WTC11 (cell line): ENCODE measurements around the gene CRYGS. TPM values are rescaled to one million over a fixed set of nuclear protein-coding genes. Genes with fewer than 3 reads are reported as not detected.

Source experiments
- ATAC-seq: fragments of 200-7000 bp; cut with Tn5 transposase; 2 replicates; pipeline ENCODE4 v1.10.0; 2021; ENCODE audit warnings: mild to moderate bottlenecking, moderate library complexity
- CTCF ChIA-PET: fragments of 300-600 bp; sonication (Branson Sonifier 250); formaldehyde crosslinking; loops from one replicate; lab custom pipeline; 2021; ENCODE audit warnings: antibody characterized with exemption; lab: Charles Lee
- POLR2A ChIA-PET: fragments of 350-600 bp; sonication (Branson Sonifier 250); formaldehyde crosslinking; loops from one replicate; lab custom pipeline; 2021; ENCODE audit warnings: antibody characterized with exemption; lab: Charles Lee
- DNase-seq: peaks from one replicate; pipeline ENCODE4 v3.0.0; 2021; ENCODE audit warnings: low spot score
- H3K27ac Mint-ChIP-seq: 2 replicates; pipeline ENCODE4 v1.8.0; 2021; ENCODE audit warnings: mixed read lengths
- H3K27me3 Mint-ChIP-seq: 2 replicates; pipeline ENCODE4 v1.8.0; 2021; ENCODE audit warnings: low read depth, mild to moderate bottlenecking, moderate library complexity, mixed read lengths
- H3K36me3 Mint-ChIP-seq: 2 replicates; pipeline ENCODE4 v1.8.0; 2021; ENCODE audit warnings: mixed read lengths
- H3K4me1 Mint-ChIP-seq: 2 replicates; pipeline ENCODE4 v1.8.0; 2022; ENCODE audit warnings: mixed read lengths
- H3K4me3 Mint-ChIP-seq: 2 replicates; pipeline ENCODE4 v1.8.0; 2021; ENCODE audit warnings: mild to moderate bottlenecking, moderate library complexity, mixed read lengths
- H3K9me3 Mint-ChIP-seq: 2 replicates; pipeline ENCODE4 v1.8.0; 2021; ENCODE audit warnings: mixed read lengths
- ATF3 ChIP-seq: sonication (generic); formaldehyde crosslinking; conservative IDR thresholded peaks from 2 replicates; pipeline ENCODE4 v1.8.1; 2022; ENCODE audit warnings: mild to moderate bottlenecking, missing genetic modification reagents
- CREM ChIP-seq: sonication (generic); formaldehyde crosslinking; IDR thresholded peaks from 2 replicates; pipeline ENCODE4 v1.8.1; 2022; ENCODE audit warnings: mild to moderate bottlenecking, missing genetic modification reagents, moderate library complexity
- FOXP1 ChIP-seq: sonication (generic); formaldehyde crosslinking; IDR thresholded peaks from 2 replicates; pipeline ENCODE4 v1.8.0; 2022; ENCODE audit warnings: missing genetic modification reagents, mild to moderate bottlenecking, moderate library complexity, borderline replicate concordance
- GRHL2 ChIP-seq: fragments of 250-450 bp; sonication (Bioruptor Pico); IDR thresholded peaks from 2 replicates; pipeline ENCODE4 v1.8.0; 2022; ENCODE audit warnings: mild to moderate bottlenecking, moderate library complexity; ENCODE audit not compliant: insufficient replicate concordance, severe bottlenecking
- HMGA2 ChIP-seq: fragments of 250-450 bp; sonication (Bioruptor Pico); IDR thresholded peaks from 2 replicates; pipeline ENCODE4 v1.4.0; 2021; ENCODE audit warnings: mild to moderate bottlenecking, moderate library complexity
- MAX ChIP-seq: sonication (generic); formaldehyde crosslinking; IDR thresholded peaks from 2 replicates; pipeline ENCODE4 v1.8.0; 2022; ENCODE audit warnings: mild to moderate bottlenecking, missing genetic modification reagents
- NFATC4 ChIP-seq: fragments of 250-450 bp; sonication (Bioruptor Pico); IDR thresholded peaks from 2 replicates; pipeline ENCODE4 v1.9.0; 2021; ENCODE audit warnings: mild to moderate bottlenecking
- NFE2L1 ChIP-seq: sonication (generic); formaldehyde crosslinking; IDR thresholded peaks from 2 replicates; pipeline ENCODE4 v1.8.1; 2023; ENCODE audit warnings: missing genetic modification reagents
- NR2C2 ChIP-seq: sonication (generic); formaldehyde crosslinking; IDR thresholded peaks from 2 replicates; pipeline ENCODE4 v1.8.0; 2022; ENCODE audit warnings: mild to moderate bottlenecking, missing genetic modification reagents
- NR3C1 ChIP-seq: sonication (generic); formaldehyde crosslinking; conservative IDR thresholded peaks from 2 replicates; pipeline ENCODE4 v1.8.1; 2023; ENCODE audit warnings: low read depth, mild to moderate bottlenecking, missing genetic modification reagents
- PRRX2 ChIP-seq: fragments of 250-450 bp; sonication (Bioruptor Pico); IDR thresholded peaks from 2 replicates; pipeline ENCODE4 v1.8.0; 2021; ENCODE audit warnings: mild to moderate bottlenecking
- RORB ChIP-seq: fragments of 250-450 bp; sonication (Bioruptor Pico); IDR thresholded peaks from 2 replicates; pipeline ENCODE4 v1.9.0; 2021; ENCODE audit warnings: mild to moderate bottlenecking
- SMAD4 ChIP-seq: sonication (generic); formaldehyde crosslinking; IDR thresholded peaks from 2 replicates; pipeline ENCODE4 v1.8.0; 2022; ENCODE audit warnings: mild to moderate bottlenecking, missing genetic modification reagents
- SOX15 ChIP-seq: fragments of 250-450 bp; sonication (Bioruptor Pico); IDR thresholded peaks from 2 replicates; pipeline ENCODE4 v1.9.0; 2021; ENCODE audit warnings: mild to moderate bottlenecking
- STAT6 ChIP-seq: sonication (generic); formaldehyde crosslinking; conservative IDR thresholded peaks from 2 replicates; pipeline ENCODE4 v1.8.1; 2023; ENCODE audit warnings: mild to moderate bottlenecking, low read depth, missing genetic modification reagents, moderate library complexity
- TCF7 ChIP-seq: sonication (generic); formaldehyde crosslinking; IDR thresholded peaks from 2 replicates; pipeline ENCODE4 v1.8.0; 2022; ENCODE audit warnings: mild to moderate bottlenecking, low read depth, missing genetic modification reagents, moderate library complexity
- TP53 ChIP-seq: sonication (generic); formaldehyde crosslinking; IDR thresholded peaks from 2 replicates; pipeline ENCODE4 v1.8.1; 2023; ENCODE audit warnings: mild to moderate bottlenecking, missing genetic modification reagents
- ZBTB43 ChIP-seq: sonication (generic); formaldehyde crosslinking; IDR thresholded peaks from 2 replicates; pipeline ENCODE4 v1.8.1; 2023; ENCODE audit warnings: mild to moderate bottlenecking, missing genetic modification reagents
- ZMAT4 ChIP-seq: fragments of 250-450 bp; sonication (Bioruptor Pico); IDR thresholded peaks from 2 replicates; pipeline ENCODE4 v1.9.0; 2021; ENCODE audit warnings: mild to moderate bottlenecking
- ZNF121 ChIP-seq: sonication (generic); formaldehyde crosslinking; IDR thresholded peaks from 2 replicates; pipeline ENCODE4 v1.8.0; 2023; ENCODE audit warnings: missing genetic modification reagents
- ZNF138 ChIP-seq: sonication (generic); formaldehyde crosslinking; conservative IDR thresholded peaks from 2 replicates; pipeline ENCODE4 v1.8.1; 2022; ENCODE audit warnings: mild to moderate bottlenecking, moderate library complexity, missing genetic modification reagents
- ZNF219 ChIP-seq: sonication (generic); formaldehyde crosslinking; IDR thresholded peaks from 2 replicates; pipeline ENCODE4 v1.8.0; 2023; ENCODE audit warnings: missing genetic modification reagents, mild to moderate bottlenecking, borderline replicate concordance
- ZNF232 ChIP-seq: sonication (generic); formaldehyde crosslinking; IDR thresholded peaks from 2 replicates; pipeline ENCODE4 v1.8.0; 2022; ENCODE audit warnings: mild to moderate bottlenecking, missing genetic modification reagents
- ZNF317 ChIP-seq: sonication (generic); formaldehyde crosslinking; IDR thresholded peaks from 2 replicates; pipeline ENCODE4 v1.8.1; 2023; ENCODE audit warnings: low read depth, mild to moderate bottlenecking, moderate library complexity, missing genetic modification reagents, borderline replicate concordance
- ZNF423 ChIP-seq: fragments of 250-450 bp; sonication (Bioruptor Pico); IDR thresholded peaks from 2 replicates; pipeline ENCODE4 v2.1.2; 2022; ENCODE audit warnings: mild to moderate bottlenecking, moderate library complexity
- ZNF671 ChIP-seq: fragments of 250-450 bp; sonication (Bioruptor Pico); IDR thresholded peaks from 2 replicates; pipeline ENCODE4 v1.8.0; 2021; ENCODE audit warnings: mild to moderate bottlenecking
- total RNA-seq: library from RNA; stranded (reverse); gene quantifications from 3 replicates; pipeline ENCODE4 v1.2.3, GENCODE V29; 2021
- TF ChIP-seq, protein P1 (sequence below): sonication (generic); formaldehyde crosslinking; IDR thresholded peaks from 2 replicates; pipeline ENCODE4 v1.8.1; 2022; ENCODE audit warnings: missing genetic modification reagents, borderline replicate concordance
- TF ChIP-seq, protein P2 (sequence below): sonication (generic); formaldehyde crosslinking; IDR thresholded peaks from 2 replicates; pipeline ENCODE4 v1.8.1; 2023; ENCODE audit warnings: mild to moderate bottlenecking, missing genetic modification reagents

CRYGS gene
- total RNA-seq, 1 experiment from 2014 or later: 1.7 TPM

DNA sequence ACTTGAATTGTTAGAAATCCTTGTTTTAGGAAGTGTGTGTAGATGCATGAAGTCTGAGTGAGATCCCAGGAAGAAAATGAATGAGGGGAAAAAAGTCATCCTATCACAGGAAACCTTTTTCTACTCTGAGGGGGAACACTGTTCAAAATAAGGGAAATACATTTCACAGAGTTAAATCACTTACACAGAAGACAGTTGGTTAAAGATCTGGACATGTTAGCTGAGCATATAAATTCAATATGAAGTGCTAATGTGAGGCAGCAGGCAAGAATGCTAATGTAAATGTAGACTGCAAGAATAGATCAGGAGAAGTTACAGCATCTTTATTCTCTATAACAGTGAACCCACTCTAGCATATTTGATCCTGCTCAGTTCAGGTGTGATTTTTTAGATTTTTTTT is 20.4 kb upstream of the CRYGS start:
- no peaks in the 10 kb centered on the region for H3K9me3 Mint-ChIP-seq
- ChIA-PET CTCF (no interaction called here), POLR2A (no interaction called here)
- H3K27me3 Mint-ChIP-seq: no peaks in the 10 kb centered on the region
- TF ChIP-seq, protein P1, sequence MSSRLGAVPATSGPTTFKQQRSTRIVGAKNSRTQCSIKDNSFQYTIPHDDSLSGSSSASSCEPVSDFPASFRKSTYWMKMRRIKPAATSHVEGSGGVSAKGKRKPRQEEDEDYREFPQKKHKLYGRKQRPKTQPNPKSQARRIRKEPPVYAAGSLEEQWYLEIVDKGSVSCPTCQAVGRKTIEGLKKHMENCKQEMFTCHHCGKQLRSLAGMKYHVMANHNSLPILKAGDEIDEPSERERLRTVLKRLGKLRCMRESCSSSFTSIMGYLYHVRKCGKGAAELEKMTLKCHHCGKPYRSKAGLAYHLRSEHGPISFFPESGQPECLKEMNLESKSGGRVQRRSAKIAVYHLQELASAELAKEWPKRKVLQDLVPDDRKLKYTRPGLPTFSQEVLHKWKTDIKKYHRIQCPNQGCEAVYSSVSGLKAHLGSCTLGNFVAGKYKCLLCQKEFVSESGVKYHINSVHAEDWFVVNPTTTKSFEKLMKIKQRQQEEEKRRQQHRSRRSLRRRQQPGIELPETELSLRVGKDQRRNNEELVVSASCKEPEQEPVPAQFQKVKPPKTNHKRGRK (CRISPR knock-in tag): no peak
- TF ChIP-seq ZNF138 (no peak), ZNF232 (no peak), CREM (no peak), RORB (CRISPR knock-in tag) (no peak), ZMAT4 (CRISPR knock-in tag) (no peak), ATF3 (CRISPR knock-in tag) (no peak), HMGA2 (CRISPR knock-in tag) (no peak), ZNF671 (CRISPR knock-in tag) (no peak)
- TF ChIP-seq, protein P2, sequence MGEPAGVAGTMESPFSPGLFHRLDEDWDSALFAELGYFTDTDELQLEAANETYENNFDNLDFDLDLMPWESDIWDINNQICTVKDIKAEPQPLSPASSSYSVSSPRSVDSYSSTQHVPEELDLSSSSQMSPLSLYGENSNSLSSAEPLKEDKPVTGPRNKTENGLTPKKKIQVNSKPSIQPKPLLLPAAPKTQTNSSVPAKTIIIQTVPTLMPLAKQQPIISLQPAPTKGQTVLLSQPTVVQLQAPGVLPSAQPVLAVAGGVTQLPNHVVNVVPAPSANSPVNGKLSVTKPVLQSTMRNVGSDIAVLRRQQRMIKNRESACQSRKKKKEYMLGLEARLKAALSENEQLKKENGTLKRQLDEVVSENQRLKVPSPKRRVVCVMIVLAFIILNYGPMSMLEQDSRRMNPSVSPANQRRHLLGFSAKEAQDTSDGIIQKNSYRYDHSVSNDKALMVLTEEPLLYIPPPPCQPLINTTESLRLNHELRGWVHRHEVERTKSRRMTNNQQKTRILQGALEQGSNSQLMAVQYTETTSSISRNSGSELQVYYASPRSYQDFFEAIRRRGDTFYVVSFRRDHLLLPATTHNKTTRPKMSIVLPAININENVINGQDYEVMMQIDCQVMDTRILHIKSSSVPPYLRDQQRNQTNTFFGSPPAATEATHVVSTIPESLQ (CRISPR knock-in tag): no peak
- peaks cover 17% of the 10 kb centered on the region for H3K4me1 Mint-ChIP-seq
- ATAC-seq: no peak
- H3K4me3 Mint-ChIP-seq: no peak overlapping the region
- H3K27ac Mint-ChIP-seq: no peak overlapping the region
- no peaks in the 10 kb centered on the region for H3K36me3 Mint-ChIP-seq
- no peak for DNase-seq

DNA sequence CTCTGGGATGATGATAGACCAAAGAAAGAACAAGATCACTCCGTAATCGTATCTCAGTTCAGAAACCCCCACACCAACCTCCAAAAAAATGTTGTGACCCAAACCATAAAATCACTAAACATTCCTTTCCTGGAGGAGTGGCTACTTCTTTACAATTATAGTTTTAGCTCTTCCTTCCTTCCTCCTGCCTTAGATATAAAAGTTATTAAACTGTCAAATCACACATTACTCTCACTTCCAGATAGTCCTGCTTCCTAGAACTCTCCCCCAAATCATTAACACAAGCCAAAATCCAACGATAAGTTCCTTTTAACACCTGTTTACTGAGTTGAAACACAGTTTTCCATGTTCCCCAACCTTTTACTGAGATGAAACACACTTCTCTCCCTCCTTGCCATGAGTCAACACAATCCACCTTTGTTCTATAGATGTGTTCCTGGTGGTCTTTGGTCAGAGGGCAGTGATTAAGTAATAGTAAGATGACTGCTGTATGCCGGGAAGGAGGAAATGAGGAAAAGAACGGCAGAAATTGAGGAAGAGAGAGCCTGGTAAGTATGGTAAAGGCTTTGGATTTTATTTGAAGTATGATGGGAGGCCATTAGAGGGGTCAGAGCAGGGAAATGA is 8.3 kb upstream of the CRYGS start:
- ATAC-seq: no peak
- H3K9me3 Mint-ChIP-seq: no peaks in the 10 kb centered on the region

GRCh38 chr3:186551387-186551786 is 7.2 kb upstream of the CRYGS start:
- CTCF ChIA-PET: no interaction called here

More for the DNA sequence above, 8.3 kb upstream of the CRYGS start:
- H3K27me3 Mint-ChIP-seq: no peaks in the 10 kb centered on the region
- H3K27ac Mint-ChIP-seq: no peak overlapping the region; the same call in 1 of the 2 replicates
- no peak overlapping the region for H3K4me3 Mint-ChIP-seq
- no peak for DNase-seq
- CTCF ChIA-PET: no interaction called here
- TF ChIP-seq PRRX2 (CRISPR knock-in tag) (no peak), NR2C2 (CRISPR knock-in tag) (no peak), FOXP1 (CRISPR knock-in tag) (no peak)
- H3K36me3 Mint-ChIP-seq: peaks cover 20% of the 10 kb centered on the region
- POLR2A ChIA-PET: no interaction called here
- no peaks in the 10 kb centered on the region for H3K4me1 Mint-ChIP-seq

More at GRCh38 chr3:186551387-186551786, 7.2 kb upstream of the CRYGS start:
- no peak for ATAC-seq
- H3K4me3 Mint-ChIP-seq: no peak overlapping the region
- no peak for TF ChIP-seq STAT6 (CRISPR knock-in tag)
- TF ChIP-seq ZNF232: no peak
- no peak for TF ChIP-seq CREM
- TF ChIP-seq GRHL2 (CRISPR knock-in tag): no peak
- TF ChIP-seq NR3C1: no peak
- TF ChIP-seq NFATC4 (CRISPR knock-in tag): no peak
- no peak for TF ChIP-seq MAX (CRISPR knock-in tag)
- TF ChIP-seq ZNF423 (CRISPR knock-in tag): no peak
- no peak for TF ChIP-seq TCF7 (CRISPR knock-in tag)
- TF ChIP-seq ZNF219 (CRISPR knock-in tag): no peak
- no peak for TF ChIP-seq TP53 (CRISPR knock-in tag)
- TF ChIP-seq ZNF121 (CRISPR knock-in tag): no peak
- no peak for TF ChIP-seq ZNF317 (CRISPR knock-in tag)
- no peak for TF ChIP-seq ZBTB43 (CRISPR knock-in tag)
- no peak for TF ChIP-seq SOX15 (CRISPR knock-in tag)
- TF ChIP-seq NFE2L1 (CRISPR knock-in tag): no peak
- no peak for TF ChIP-seq SMAD4
- no peak overlapping the region for H3K27ac Mint-ChIP-seq
- POLR2A ChIA-PET: no interaction called here
- H3K4me1 Mint-ChIP-seq: no peaks in the 10 kb centered on the region
- no peak for DNase-seq
- no peaks in the 10 kb centered on the region for H3K27me3 Mint-ChIP-seq
- no peaks in the 10 kb centered on the region for H3K9me3 Mint-ChIP-seq
- H3K36me3 Mint-ChIP-seq: peaks cover 20% of the 10 kb centered on the region
